ENCODE data around the gene FOXK2. TPM values are rescaled to one million over a fixed set of nuclear protein-coding genes. Genes with fewer than 3 reads are reported as not detected.

FOXK2 gene
- total RNA-seq, 1 experiment from 2014 or later, result 72.0 TPM

- Histone ChIP-seq H2BK15ac (ENCODE audit: low read depth, low read length) (no peak overlapping the region), H4K20me1 (ENCODE audit: control insufficient read depth, insufficient read depth, insufficient read length) (peaks cover 3% of the 10 kb centered on the region), H3K4ac (ENCODE audit: low read depth, low read length) (no peak overlapping the region), H3K9me3 (ENCODE audit: control insufficient read depth, low read depth, low read length) (no peaks in the 10 kb centered on the region), H2AK5ac (ENCODE audit: insufficient read length, low read length) (no peak overlapping the region), H2BK5ac (ENCODE audit: insufficient read length, low read length) (no peak overlapping the region), H3K23me2 (ENCODE audit: insufficient read length, low read depth, low read length, poor library complexity, severe bottlenecking) (no peaks in the 10 kb centered on the region), H2AFZ (ENCODE audit: low read length) (no peak overlapping the region), H3K23ac (ENCODE audit: insufficient read length, low read depth, low read length) (no peak overlapping the region), H3K14ac (ENCODE audit: insufficient read depth, low read length) (no peak overlapping the region), H3K79me2 (ENCODE audit: insufficient read depth, low read length) (peaks cover 73% of the 10 kb centered on the region), H3K4me2 (ENCODE audit: insufficient read depth, insufficient read length, low read length) (no peak overlapping the region), H3K27me3 (ENCODE audit: insufficient read depth, low read length) (no peaks in the 10 kb centered on the region), H2BK120ac (ENCODE audit: low read depth, low read length, poor library complexity, severe bottlenecking) (no peak overlapping the region), H3K56ac (ENCODE audit: insufficient read length, low read depth, low read length) (no peak overlapping the region), H3K27ac (ENCODE audit: insufficient read length, low read depth, low read length) (no peak overlapping the region), H3T11ph (ENCODE audit: low read length) (no peak overlapping the region), H4K8ac (replicated peaks; ENCODE audit: insufficient read length, low read depth, low read length) (no peak overlapping the region), H2BK20ac (ENCODE audit: low read depth, low read length, poor library complexity, severe bottlenecking) (no peak overlapping the region), H3K18ac (ENCODE audit: insufficient read length, low read depth, low read length) (no peak overlapping the region), H3K9ac (ENCODE audit: extremely low read depth, insufficient read length, low read length) (no peak overlapping the region), H2BK12ac (ENCODE audit: insufficient read length, low read depth, low read length) (no peak overlapping the region), H3K4me1 (ENCODE audit: insufficient read depth, low read length) (peaks cover 5% of the 10 kb centered on the region; the same call in 1 of the 2 replicates), H3K79me1 (ENCODE audit: insufficient read depth, low read depth, low read length, poor library complexity, severe bottlenecking) (no peaks in the 10 kb centered on the region), H4K5ac (ENCODE audit: insufficient read length, low read depth, low read length) (no peak overlapping the region), H4K91ac (ENCODE audit: insufficient read length, low read depth, low read length) (no peak overlapping the region)
- Mint-ChIP-seq H3K4me3 (no peak overlapping the region), H3K27me3 (ENCODE audit: low read depth) (no peaks in the 10 kb centered on the region; the same call in 1 of the 2 replicates), H3K27ac (peak overlapping the region in 1 of 3 experiments; percentile 4; a peak in 1 of 7 replicates), H3K36me3 (ENCODE audit: insufficient read depth in 1 of 3, low read depth in 3 of 3) (peaks cover 3 to 4% (median 3%) of the 10 kb centered on the region in 3 experiments; a peak in 4 of 7 replicates), H3K4me1 (peaks cover 41 to 58% of the 10 kb centered on the region in 2 experiments), H3K9me3 (no peaks in the 10 kb centered on the region)
- TF ChIP-seq, protein P1, sequence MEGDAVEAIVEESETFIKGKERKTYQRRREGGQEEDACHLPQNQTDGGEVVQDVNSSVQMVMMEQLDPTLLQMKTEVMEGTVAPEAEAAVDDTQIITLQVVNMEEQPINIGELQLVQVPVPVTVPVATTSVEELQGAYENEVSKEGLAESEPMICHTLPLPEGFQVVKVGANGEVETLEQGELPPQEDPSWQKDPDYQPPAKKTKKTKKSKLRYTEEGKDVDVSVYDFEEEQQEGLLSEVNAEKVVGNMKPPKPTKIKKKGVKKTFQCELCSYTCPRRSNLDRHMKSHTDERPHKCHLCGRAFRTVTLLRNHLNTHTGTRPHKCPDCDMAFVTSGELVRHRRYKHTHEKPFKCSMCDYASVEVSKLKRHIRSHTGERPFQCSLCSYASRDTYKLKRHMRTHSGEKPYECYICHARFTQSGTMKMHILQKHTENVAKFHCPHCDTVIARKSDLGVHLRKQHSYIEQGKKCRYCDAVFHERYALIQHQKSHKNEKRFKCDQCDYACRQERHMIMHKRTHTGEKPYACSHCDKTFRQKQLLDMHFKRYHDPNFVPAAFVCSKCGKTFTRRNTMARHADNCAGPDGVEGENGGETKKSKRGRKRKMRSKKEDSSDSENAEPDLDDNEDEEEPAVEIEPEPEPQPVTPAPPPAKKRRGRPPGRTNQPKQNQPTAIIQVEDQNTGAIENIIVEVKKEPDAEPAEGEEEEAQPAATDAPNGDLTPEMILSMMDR (conservative IDR thresholded peaks at IDR 0.05), result no peak
- no peak for DNase-seq
- WGBS (ENCODE audit: extremely low coverage, insufficient read length, low lambda C conversion rate), result no CpG with 5 or more reads among the region's 7 CpGs
These were observed 11.9 kb downstream of the FOXK2 start for GRCh38 chr17:82531431-82531881.

Measured in H9 (cell line).